Sigmoid colon (tissue), 3 donors: ENCODE measurements around the gene DNAJC12.

Experiments used
- POLR2A ChIP-seq, 2 donors: fragments of 450-650 bp; IDR thresholded peaks; one replicate each; pipeline ENCODE4 v1.6.1; 2016; ENCODE audit warnings: antibody characterized with exemption in 2 of 2, mild to moderate bottlenecking in 2 of 2, moderate library complexity in 2 of 2
- TF ChIP-seq, protein P1 (sequence below), 4 experiments: fragments of 450-650 bp in 3 of 4; fragments of 200-600 bp in 1 of 4; IDR thresholded peaks; one replicate each; pipeline ENCODE4 v1.5.1; 2016 to 2019; ENCODE audit warnings: antibody characterized with exemption in 4 of 4, mild to moderate bottlenecking in 3 of 4, moderate library complexity in 2 of 4

DNA sequence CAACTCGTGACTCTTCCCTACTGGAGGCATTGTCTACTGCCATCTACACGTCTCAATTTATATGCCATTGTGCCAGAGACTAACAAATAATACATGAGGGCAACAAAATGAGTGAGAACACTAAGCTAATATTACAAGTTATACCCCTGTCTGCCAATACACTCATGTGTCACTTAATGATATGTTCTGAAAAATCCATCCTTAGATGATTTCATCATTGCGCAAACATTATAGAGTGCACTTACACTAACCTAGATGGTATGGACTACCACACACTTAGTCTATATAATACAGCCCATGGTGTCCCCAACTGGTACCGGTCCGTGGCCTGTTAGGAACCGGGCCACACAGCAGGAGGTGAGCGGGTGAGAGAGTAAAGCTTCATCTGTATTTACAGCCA is 77.7 kb downstream of the DNAJC12 start:
- TF ChIP-seq, protein P1, sequence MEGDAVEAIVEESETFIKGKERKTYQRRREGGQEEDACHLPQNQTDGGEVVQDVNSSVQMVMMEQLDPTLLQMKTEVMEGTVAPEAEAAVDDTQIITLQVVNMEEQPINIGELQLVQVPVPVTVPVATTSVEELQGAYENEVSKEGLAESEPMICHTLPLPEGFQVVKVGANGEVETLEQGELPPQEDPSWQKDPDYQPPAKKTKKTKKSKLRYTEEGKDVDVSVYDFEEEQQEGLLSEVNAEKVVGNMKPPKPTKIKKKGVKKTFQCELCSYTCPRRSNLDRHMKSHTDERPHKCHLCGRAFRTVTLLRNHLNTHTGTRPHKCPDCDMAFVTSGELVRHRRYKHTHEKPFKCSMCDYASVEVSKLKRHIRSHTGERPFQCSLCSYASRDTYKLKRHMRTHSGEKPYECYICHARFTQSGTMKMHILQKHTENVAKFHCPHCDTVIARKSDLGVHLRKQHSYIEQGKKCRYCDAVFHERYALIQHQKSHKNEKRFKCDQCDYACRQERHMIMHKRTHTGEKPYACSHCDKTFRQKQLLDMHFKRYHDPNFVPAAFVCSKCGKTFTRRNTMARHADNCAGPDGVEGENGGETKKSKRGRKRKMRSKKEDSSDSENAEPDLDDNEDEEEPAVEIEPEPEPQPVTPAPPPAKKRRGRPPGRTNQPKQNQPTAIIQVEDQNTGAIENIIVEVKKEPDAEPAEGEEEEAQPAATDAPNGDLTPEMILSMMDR (IDR thresholded peaks at IDR 0.05), result no peak
- TF ChIP-seq POLR2A (IDR thresholded peaks at IDR 0.05), result no peak
